Measurements from ENCODE around the gene MRPL42. TPM values are rescaled to one million over a fixed set of nuclear protein-coding genes. Genes with fewer than 3 reads are reported as not detected.

Gene MRPL42
- total and polyA plus RNA-seq, 2 experiments from 2014 or later: 195 to 269 TPM

DNA sequence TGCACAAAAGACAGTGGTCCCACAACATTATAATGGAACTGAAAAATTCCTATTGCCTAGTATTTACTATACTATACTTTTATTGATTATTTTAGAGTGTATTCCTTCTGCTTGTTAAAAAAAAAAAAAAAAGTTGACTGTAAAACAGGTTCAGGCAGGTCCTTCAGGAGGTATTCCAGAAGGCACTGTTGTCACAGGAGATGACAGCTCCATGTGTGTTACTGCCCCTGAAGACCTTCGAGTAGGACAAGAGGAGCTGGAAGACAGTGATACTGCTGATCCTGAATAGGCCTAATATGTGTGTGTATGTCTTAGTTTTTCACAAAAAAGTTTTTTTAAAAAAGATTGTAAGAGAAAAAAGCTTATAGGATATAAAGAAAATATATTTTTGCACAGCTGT lies 37.9 kb upstream of the MRPL42 start (continued):
- TF ChIP-seq, protein P1, sequence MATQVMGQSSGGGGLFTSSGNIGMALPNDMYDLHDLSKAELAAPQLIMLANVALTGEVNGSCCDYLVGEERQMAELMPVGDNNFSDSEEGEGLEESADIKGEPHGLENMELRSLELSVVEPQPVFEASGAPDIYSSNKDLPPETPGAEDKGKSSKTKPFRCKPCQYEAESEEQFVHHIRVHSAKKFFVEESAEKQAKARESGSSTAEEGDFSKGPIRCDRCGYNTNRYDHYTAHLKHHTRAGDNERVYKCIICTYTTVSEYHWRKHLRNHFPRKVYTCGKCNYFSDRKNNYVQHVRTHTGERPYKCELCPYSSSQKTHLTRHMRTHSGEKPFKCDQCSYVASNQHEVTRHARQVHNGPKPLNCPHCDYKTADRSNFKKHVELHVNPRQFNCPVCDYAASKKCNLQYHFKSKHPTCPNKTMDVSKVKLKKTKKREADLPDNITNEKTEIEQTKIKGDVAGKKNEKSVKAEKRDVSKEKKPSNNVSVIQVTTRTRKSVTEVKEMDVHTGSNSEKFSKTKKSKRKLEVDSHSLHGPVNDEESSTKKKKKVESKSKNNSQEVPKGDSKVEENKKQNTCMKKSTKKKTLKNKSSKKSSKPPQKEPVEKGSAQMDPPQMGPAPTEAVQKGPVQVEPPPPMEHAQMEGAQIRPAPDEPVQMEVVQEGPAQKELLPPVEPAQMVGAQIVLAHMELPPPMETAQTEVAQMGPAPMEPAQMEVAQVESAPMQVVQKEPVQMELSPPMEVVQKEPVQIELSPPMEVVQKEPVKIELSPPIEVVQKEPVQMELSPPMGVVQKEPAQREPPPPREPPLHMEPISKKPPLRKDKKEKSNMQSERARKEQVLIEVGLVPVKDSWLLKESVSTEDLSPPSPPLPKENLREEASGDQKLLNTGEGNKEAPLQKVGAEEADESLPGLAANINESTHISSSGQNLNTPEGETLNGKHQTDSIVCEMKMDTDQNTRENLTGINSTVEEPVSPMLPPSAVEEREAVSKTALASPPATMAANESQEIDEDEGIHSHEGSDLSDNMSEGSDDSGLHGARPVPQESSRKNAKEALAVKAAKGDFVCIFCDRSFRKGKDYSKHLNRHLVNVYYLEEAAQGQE (IDR thresholded peaks at IDR 0.05; ENCODE audit: unreplicated experiment): no peak

DNA sequence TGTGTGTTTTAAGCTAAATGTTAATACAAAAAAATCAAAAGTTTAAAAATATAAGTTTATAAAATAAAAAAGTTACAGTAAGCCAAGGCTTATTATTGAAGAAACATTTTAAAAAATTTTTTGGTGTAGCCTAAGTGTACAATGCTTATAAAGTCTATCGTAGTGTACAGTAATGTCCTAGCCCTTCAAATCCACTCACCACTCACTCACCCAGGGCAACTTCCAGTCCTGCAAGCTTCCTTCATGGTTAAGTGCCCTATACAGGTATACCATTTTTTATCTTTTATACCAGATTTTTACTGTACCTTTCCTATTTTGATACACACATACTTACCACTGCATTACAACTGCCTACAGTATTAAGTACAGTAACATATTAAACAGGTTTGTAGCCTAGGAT lies 37.5 kb upstream of the MRPL42 start:
- peaks cover 2% of the 10 kb centered on the region for H3K27me3 Mint-ChIP-seq (ENCODE audit: insufficient read depth, low read depth, poor library complexity)
- TF ChIP-seq STAT1 (IDR thresholded peaks at IDR 0.05; ENCODE audit: unreplicated experiment) (no peak), JUNB (IDR thresholded peaks at IDR 0.05; ENCODE audit: unreplicated experiment) (no peak)
- TF ChIP-seq, protein P2, sequence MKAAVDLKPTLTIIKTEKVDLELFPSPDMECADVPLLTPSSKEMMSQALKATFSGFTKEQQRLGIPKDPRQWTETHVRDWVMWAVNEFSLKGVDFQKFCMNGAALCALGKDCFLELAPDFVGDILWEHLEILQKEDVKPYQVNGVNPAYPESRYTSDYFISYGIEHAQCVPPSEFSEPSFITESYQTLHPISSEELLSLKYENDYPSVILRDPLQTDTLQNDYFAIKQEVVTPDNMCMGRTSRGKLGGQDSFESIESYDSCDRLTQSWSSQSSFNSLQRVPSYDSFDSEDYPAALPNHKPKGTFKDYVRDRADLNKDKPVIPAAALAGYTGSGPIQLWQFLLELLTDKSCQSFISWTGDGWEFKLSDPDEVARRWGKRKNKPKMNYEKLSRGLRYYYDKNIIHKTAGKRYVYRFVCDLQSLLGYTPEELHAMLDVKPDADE (IDR thresholded peaks at IDR 0.05): no peak
- no peak overlapping the region for H3K4me3 Mint-ChIP-seq
- H3K9me3 Mint-ChIP-seq: no peaks in the 10 kb centered on the region
- Histone ChIP-seq H3K27ac (ENCODE audit: low read depth) (no peak overlapping the region; the same call in 1 of the 2 replicates), H3K4me3 (no peak overlapping the region), H3K4me2 (no peak overlapping the region), H3K9me2 (ENCODE audit: insufficient read depth) (no peaks in the 10 kb centered on the region), H2AFZ (no peak overlapping the region), H3K79me2 (replicated peaks; ENCODE audit: insufficient read depth) (peaks cover 100% of the 10 kb centered on the region), H4K20me1 (replicated peaks; ENCODE audit: insufficient read depth) (peaks cover 97% of the 10 kb centered on the region), H3K27me3 (ENCODE audit: insufficient read depth) (no peaks in the 10 kb centered on the region), H3K36me3 (ENCODE audit: insufficient read depth) (no peaks in the 10 kb centered on the region), H3F3A (replicated peaks; ENCODE audit: low read depth) (no peaks in the 10 kb centered on the region), H3K4me1 (ENCODE audit: insufficient read depth) (peaks cover 24% of the 10 kb centered on the region)
- H3K27ac Mint-ChIP-seq: no peak overlapping the region
- H3K4me1 Mint-ChIP-seq: peaks cover 36% of the 10 kb centered on the region
- no peak for ATAC-seq
- peaks cover 2% of the 10 kb centered on the region; the same call in 1 of the 3 replicates for H3K36me3 Mint-ChIP-seq (ENCODE audit: low read depth)
- DNase-seq (ENCODE audit: low spot score): no peak

DNA sequence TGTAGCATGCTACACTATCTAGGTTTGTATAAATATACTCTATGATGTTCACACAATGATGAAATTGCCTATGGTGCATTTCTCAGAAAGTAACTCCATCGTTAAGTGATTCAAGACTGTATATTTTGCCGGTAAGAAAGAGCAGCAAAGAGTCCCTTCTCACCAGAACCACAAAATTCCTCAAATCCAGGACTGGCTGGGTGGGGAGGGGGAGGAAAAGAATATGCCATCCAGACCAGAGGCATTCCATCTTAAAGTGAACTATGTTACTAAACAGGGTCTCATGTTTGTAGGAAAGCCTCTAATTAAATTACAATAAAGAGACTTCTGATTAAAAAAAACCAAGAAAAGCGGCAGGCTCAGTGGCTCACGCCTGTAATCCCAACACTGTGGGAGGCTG lies 37.0 kb upstream of the MRPL42 start:
- H3K36me3 ChIP-seq (ENCODE audit: insufficient read depth): no peaks in the 10 kb centered on the region
- peaks cover 2% of the 10 kb centered on the region for H3K27me3 Mint-ChIP-seq (ENCODE audit: insufficient read depth, low read depth, poor library complexity)
- H3K4me3 ChIP-seq: no peak overlapping the region
- no peak overlapping the region for H2AFZ ChIP-seq
- no peak overlapping the region for H3K4me3 Mint-ChIP-seq
- no peaks in the 10 kb centered on the region for H3K27me3 ChIP-seq (ENCODE audit: insufficient read depth)
- ATAC-seq (no peak), DNase-seq (ENCODE audit: low spot score) (no peak)
- peaks cover 100% of the 10 kb centered on the region for H3K79me2 ChIP-seq (replicated peaks; ENCODE audit: insufficient read depth)
- H3K4me1 ChIP-seq (ENCODE audit: insufficient read depth): peaks cover 20% of the 10 kb centered on the region
- peaks cover 33% of the 10 kb centered on the region for H3K4me1 Mint-ChIP-seq
- H4K20me1 ChIP-seq (replicated peaks; ENCODE audit: insufficient read depth): peaks cover 97% of the 10 kb centered on the region
- no peaks in the 10 kb centered on the region for H3F3A ChIP-seq (replicated peaks; ENCODE audit: low read depth)
- no peak overlapping the region for H3K27ac ChIP-seq (ENCODE audit: low read depth)
- no peaks in the 10 kb centered on the region for H3K9me3 Mint-ChIP-seq
- H3K27ac Mint-ChIP-seq: no peak overlapping the region
- H3K9me2 ChIP-seq (ENCODE audit: insufficient read depth): no peaks in the 10 kb centered on the region
- no peak overlapping the region for H3K4me2 ChIP-seq
- peaks cover 2% of the 10 kb centered on the region; the same call in 1 of the 3 replicates for H3K36me3 Mint-ChIP-seq (ENCODE audit: low read depth)
- no peak for TF ChIP-seq POLR2AphosphoS5 (IDR thresholded peaks at IDR 0.05; ENCODE audit: low read depth)
- TF ChIP-seq, protein P3, sequence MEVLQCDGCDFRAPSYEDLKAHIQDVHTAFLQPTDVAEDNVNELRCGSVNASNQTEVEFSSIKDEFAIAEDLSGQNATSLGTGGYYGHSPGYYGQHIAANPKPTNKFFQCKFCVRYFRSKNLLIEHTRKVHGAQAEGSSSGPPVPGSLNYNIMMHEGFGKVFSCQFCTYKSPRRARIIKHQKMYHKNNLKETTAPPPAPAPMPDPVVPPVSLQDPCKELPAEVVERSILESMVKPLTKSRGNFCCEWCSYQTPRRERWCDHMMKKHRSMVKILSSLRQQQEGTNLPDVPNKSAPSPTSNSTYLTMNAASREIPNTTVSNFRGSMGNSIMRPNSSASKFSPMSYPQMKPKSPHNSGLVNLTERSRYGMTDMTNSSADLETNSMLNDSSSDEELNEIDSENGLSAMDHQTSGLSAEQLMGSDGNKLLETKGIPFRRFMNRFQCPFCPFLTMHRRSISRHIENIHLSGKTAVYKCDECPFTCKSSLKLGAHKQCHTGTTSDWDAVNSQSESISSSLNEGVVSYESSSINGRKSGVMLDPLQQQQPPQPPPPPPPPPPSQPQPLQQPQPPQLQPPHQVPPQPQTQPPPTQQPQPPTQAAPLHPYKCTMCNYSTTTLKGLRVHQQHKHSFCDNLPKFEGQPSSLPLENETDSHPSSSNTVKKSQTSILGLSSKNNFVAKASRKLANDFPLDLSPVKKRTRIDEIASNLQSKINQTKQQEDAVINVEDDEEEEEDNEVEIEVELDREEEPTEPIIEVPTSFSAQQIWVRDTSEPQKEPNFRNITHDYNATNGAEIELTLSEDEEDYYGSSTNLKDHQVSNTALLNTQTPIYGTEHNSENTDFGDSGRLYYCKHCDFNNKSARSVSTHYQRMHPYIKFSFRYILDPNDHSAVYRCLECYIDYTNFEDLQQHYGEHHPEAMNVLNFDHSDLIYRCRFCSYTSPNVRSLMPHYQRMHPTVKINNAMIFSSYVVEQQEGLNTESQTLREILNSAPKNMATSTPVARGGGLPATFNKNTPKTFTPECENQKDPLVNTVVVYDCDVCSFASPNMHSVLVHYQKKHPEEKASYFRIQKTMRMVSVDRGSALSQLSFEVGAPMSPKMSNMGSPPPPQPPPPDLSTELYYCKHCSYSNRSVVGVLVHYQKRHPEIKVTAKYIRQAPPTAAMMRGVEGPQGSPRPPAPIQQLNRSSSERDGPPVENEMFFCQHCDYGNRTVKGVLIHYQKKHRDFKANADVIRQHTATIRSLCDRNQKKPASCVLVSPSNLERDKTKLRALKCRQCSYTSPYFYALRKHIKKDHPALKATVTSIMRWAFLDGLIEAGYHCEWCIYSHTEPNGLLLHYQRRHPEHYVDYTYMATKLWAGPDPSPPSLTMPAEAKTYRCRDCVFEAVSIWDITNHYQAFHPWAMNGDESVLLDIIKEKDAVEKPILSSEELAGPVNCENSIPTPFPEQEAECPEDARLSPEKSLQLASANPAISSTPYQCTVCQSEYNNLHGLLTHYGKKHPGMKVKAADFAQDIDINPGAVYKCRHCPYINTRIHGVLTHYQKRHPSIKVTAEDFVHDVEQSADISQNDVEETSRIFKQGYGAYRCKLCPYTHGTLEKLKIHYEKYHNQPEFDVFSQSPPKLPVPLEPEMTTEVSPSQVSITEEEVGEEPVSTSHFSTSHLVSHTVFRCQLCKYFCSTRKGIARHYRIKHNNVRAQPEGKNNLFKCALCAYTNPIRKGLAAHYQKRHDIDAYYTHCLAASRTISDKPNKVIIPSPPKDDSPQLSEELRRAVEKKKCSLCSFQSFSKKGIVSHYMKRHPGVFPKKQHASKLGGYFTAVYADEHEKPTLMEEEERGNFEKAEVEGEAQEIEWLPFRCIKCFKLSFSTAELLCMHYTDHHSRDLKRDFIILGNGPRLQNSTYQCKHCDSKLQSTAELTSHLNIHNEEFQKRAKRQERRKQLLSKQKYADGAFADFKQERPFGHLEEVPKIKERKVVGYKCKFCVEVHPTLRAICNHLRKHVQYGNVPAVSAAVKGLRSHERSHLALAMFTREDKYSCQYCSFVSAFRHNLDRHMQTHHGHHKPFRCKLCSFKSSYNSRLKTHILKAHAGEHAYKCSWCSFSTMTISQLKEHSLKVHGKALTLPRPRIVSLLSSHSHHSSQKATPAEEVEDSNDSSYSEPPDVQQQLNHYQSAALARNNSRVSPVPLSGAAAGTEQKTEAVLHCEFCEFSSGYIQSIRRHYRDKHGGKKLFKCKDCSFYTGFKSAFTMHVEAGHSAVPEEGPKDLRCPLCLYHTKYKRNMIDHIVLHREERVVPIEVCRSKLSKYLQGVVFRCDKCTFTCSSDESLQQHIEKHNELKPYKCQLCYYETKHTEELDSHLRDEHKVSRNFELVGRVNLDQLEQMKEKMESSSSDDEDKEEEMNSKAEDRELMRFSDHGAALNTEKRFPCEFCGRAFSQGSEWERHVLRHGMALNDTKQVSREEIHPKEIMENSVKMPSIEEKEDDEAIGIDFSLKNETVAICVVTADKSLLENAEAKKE (CRISPR knock-in tag; IDR thresholded peaks at IDR 0.05): no peak
- TF ChIP-seq ZNF331 (CRISPR knock-in tag; IDR thresholded peaks at IDR 0.05; ENCODE audit: low read depth): no peak
- TF ChIP-seq EZH2phosphoT487 (IDR thresholded peaks at IDR 0.05; ENCODE audit: unreplicated experiment): no peak
- TF ChIP-seq, protein P2 (IDR thresholded peaks at IDR 0.05): no peak

Data from GM23338 (cell line).